ENCODE results near the gene LMF1. TPM values are rescaled to one million over a fixed set of nuclear protein-coding genes. Genes with fewer than 3 reads are reported as not detected.

LMF1 gene
- total RNA-seq, 6 experiments from 2014 or later: 10.9 to 20.0 (median 13.8) TPM

DNA sequence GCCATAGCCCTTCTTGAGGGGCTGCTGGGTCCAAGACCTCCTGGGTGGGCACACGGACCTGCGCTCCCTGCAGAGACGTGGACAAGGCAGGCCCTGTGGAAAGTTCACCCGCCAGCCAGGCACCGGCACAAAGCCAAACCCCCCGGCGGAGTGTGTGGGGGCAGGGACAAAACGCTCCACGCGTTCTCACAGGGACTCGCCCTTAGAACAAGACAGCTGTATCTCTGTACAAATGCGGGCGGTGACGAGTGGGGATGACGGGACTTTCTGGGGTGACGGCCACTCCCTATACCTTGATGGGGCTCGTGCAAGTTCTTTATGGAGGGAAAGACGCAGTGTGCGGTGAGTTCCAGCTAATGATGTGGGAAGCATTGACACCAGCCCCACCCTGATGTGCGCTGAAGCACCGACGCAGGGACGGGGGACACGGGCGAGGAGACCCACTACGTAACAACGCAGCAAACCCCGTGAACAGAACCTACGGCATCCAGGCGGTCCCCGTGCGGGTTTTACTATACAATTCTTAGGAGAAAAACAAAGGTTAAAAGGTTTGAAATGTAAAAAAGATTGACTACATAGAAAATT lies 49.4 kb downstream of the LMF1 start:
- no peak for TF ChIP-seq POLR2A (IDR thresholded peaks at IDR 0.05)
- TF ChIP-seq, protein P1, sequence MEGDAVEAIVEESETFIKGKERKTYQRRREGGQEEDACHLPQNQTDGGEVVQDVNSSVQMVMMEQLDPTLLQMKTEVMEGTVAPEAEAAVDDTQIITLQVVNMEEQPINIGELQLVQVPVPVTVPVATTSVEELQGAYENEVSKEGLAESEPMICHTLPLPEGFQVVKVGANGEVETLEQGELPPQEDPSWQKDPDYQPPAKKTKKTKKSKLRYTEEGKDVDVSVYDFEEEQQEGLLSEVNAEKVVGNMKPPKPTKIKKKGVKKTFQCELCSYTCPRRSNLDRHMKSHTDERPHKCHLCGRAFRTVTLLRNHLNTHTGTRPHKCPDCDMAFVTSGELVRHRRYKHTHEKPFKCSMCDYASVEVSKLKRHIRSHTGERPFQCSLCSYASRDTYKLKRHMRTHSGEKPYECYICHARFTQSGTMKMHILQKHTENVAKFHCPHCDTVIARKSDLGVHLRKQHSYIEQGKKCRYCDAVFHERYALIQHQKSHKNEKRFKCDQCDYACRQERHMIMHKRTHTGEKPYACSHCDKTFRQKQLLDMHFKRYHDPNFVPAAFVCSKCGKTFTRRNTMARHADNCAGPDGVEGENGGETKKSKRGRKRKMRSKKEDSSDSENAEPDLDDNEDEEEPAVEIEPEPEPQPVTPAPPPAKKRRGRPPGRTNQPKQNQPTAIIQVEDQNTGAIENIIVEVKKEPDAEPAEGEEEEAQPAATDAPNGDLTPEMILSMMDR (IDR thresholded peaks at IDR 0.05): no peak
- 96% methylated on average over 18 of the region's 32 CpGs for WGBS (ENCODE audit: insufficient coverage, low coverage, low lambda C conversion rate, missing lambda C conversion rate)
- ATAC-seq (no peak), DNase-seq (peak in 1 of 3 donors; percentile 31)
- no peak overlapping the region for H3K27ac ChIP-seq
- H3K4me3 ChIP-seq: no peak overlapping the region
- H3K9me3 ChIP-seq: no peaks in the 10 kb centered on the region
- intact Hi-C loops (cut with DNase I): no loop called here
- no peaks in the 10 kb centered on the region for H3K4me1 ChIP-seq
- H3K36me3 ChIP-seq: no peaks in the 10 kb centered on the region
- no peaks in the 10 kb centered on the region for H3K27me3 ChIP-seq

GRCh38 chr16:920717-921116 lies 50.1 kb downstream of the LMF1 start:
- DNase-seq (peak in 1 of 3 donors; percentile 46), ATAC-seq (peak in 1 of 4 donors; percentile 22)
- Histone ChIP-seq H3K36me3 (no peaks in the 10 kb centered on the region), H3K4me1 (no peaks in the 10 kb centered on the region), H3K27ac (no peak overlapping the region), H3K4me3 (no peak overlapping the region), H3K9me3 (no peaks in the 10 kb centered on the region), H3K27me3 (no peaks in the 10 kb centered on the region)
- TF ChIP-seq, protein P1 (IDR thresholded peaks at IDR 0.05): no peak
- TF ChIP-seq POLR2A (IDR thresholded peaks at IDR 0.05): no peak
- WGBS (ENCODE audit: insufficient coverage, low coverage, low lambda C conversion rate, missing lambda C conversion rate): 73% methylated on average over 6 of the region's 18 CpGs
- intact Hi-C loops (cut with DNase I): no loop called here

DNA sequence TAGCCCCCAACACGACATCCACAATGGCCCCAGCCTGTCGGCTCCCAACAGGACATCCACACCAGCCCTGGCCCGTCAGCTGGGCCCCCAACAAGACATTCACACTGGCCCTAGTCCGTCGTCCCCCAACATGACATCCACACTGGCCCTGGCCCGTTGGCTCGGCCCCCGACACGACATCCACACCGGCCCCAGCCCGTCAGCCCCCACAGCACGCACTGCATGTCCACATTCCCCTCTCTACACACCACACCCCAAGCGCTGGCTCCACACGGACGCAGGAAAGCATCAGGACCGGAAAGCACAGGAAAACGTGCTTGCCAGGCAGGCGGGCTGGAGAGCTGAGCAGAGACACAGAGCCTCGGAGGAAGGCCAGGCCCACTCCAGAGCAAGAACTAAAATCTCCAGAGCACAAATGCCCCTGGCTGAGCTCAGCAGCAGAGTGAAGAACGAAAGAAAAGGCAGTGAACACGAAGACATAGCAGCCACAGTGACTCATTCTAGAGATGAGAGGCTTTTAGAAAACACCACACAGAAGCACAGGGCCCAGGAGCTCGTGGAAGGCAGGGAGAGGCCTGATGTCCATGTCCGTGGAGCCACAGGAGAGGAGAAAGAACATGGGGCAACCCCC lies 50.6 kb downstream of the LMF1 start:
- ATAC-seq: no peak
- TF ChIP-seq, protein P1 (IDR thresholded peaks at IDR 0.05): no peak
- no peak for TF ChIP-seq POLR2A (IDR thresholded peaks at IDR 0.05)
- Histone ChIP-seq H3K36me3 (no peaks in the 10 kb centered on the region), H3K9me3 (no peaks in the 10 kb centered on the region), H3K4me3 (no peak overlapping the region), H3K4me1 (no peaks in the 10 kb centered on the region), H3K27me3 (no peaks in the 10 kb centered on the region), H3K27ac (no peak overlapping the region)
- intact Hi-C loops (cut with DNase I): no loop called here
- WGBS (ENCODE audit: insufficient coverage, low coverage, low lambda C conversion rate, missing lambda C conversion rate): 73% methylated on average over 18 of the region's 23 CpGs
- peak in 1 of 3 donors; percentile 42 for DNase-seq

DNA sequence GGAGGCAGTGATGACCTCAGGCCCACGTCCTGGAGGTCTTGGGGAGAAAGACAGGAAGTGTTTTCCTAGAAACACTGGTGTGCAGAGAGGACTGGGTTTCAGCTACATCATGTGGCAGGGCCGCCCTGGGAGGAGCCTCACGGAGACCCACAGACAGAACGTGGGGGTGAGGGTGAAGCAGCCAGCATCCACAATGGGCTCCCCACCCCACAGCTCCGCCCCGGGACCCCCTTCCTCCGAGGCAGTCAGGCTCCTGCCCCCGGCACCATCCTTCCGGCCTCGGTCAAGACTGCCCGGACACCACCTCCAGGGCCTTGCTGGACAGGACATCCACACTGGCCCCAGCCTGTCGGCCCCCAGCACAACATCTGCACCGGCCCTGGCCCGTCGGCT lies 51.1 kb downstream of the LMF1 start:
- DNase-seq (peak in 1 of 3 donors; percentile 50), ATAC-seq (no peak)
- WGBS (ENCODE audit: insufficient coverage, low coverage, low lambda C conversion rate, missing lambda C conversion rate): no CpG with 5 or more reads among the region's 15 CpGs
- H3K9me3 ChIP-seq: no peaks in the 10 kb centered on the region
- no peaks in the 10 kb centered on the region for H3K4me1 ChIP-seq
- no peaks in the 10 kb centered on the region for H3K27me3 ChIP-seq
- H3K27ac ChIP-seq: no peak overlapping the region
- no peak overlapping the region for H3K4me3 ChIP-seq
- H3K36me3 ChIP-seq: no peaks in the 10 kb centered on the region
- TF ChIP-seq, protein P1 (IDR thresholded peaks at IDR 0.05): no peak
- TF ChIP-seq POLR2A (IDR thresholded peaks at IDR 0.05): no peak
- intact Hi-C loops (cut with DNase I): no loop called here
